ENCODE results near the gene CHTOP.

The CHTOP gene

DNA sequence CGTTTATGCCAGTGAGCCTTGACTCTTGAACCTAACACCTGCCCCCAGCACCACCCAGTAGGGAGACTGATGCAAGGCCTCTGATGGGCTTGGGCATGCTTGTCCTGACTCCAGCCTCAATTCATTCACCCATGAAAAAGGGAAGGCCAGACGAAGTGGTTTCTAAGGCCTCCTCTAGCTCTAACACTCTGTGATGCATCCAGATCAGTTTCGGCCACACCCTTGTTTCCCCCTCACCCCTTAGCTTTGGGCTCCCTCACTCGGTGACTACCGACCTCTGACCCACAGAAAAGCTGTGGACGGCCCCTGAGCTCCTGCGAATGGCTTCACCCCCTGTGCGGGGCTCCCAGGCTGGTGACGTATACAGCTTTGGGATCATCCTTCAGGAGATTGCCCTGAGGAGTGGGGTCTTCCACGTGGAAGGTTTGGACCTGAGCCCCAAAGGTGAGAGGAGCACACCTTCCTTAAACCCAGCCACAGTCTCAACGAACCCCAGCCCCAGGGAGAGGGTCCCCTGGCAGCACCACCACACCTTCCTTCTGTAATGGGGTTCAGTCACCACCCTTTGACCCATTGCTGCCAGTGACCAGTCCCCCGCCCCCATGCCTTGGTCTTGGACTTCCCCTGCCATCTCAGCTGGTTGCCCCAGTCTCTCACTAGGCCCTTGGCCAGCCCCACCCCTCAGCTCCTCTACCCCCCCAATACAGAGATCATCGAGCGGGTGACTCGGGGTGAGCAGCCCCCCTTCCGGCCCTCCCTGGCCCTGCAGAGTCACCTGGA is 53.7 kb downstream of the CHTOP start:
- no peaks in the 10 kb centered on the region for H3K79me2 ChIP-seq (ENCODE audit: insufficient read depth, low read length)
- no peak overlapping the region for H3K4me2 ChIP-seq (ENCODE audit: insufficient read depth, low read length)
- H3K27me3 ChIP-seq (ENCODE audit: insufficient read depth, low read length, poor library complexity), result peaks cover 16% of the 10 kb centered on the region
- no peaks in the 10 kb centered on the region for H3K36me3 ChIP-seq (ENCODE audit: insufficient read depth, low read length)
- H4K20me1 ChIP-seq (ENCODE audit: insufficient read depth, low read length), result no peaks in the 10 kb centered on the region
- no peak overlapping the region for H3K4me3 ChIP-seq (ENCODE audit: low read depth in 1 of 2, low read length in 2 of 2)
- DNase-seq, result no peak
- H2AFZ ChIP-seq (ENCODE audit: low read depth, low read length), result no peak overlapping the region
- peaks cover 9% of the 10 kb centered on the region; the same call in 1 of the 2 replicates for H3K4me1 ChIP-seq (ENCODE audit: insufficient read depth, low read length)
- H3K9ac ChIP-seq (ENCODE audit: low read depth, low read length), result no peak overlapping the region
- H3K9me3 ChIP-seq (ENCODE audit: insufficient read depth, low read length, severe bottlenecking), result no peaks in the 10 kb centered on the region
- ATAC-seq (ENCODE audit: insufficient read depth, low read depth), result no peak
- no peak overlapping the region for H3K27ac ChIP-seq (ENCODE audit: low read length)
- TF ChIP-seq EZH2 (IDR thresholded peaks at IDR 0.05; ENCODE audit: borderline replicate concordance, low read depth, low read length, severe bottlenecking), result no peak
- TF ChIP-seq CTCF (IDR thresholded peaks at IDR 0.05; ENCODE audit: borderline replicate concordance, extremely low read depth, low read length, poor library complexity, severe bottlenecking), result no peak

DNA sequence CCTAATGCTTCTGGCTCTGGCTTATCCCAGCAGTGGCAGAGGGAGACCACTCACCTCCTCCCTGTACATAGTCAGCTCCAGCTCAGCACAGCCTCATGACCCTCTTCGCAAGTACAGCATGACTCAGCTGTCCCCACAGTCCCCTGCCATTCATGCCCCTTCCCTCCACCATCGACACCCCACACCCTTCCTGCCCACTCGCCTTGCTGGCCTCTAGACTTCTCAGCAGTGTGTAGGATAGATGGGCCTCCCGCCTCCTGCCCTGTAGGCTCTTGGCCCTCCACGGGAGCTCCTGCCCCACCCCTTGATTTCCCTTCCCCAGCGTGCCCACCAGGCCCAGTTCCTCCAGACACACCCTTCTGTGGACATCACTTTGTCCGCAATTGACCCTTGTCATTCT is 54.4 kb downstream of the CHTOP start:
- Histone ChIP-seq H4K20me1 (ENCODE audit: insufficient read depth, low read length) (no peaks in the 10 kb centered on the region), H3K27me3 (ENCODE audit: insufficient read depth, low read length, poor library complexity) (peaks cover 11% of the 10 kb centered on the region), H2AFZ (ENCODE audit: low read depth, low read length) (no peak overlapping the region), H3K79me2 (ENCODE audit: insufficient read depth, low read length) (no peaks in the 10 kb centered on the region), H3K4me2 (ENCODE audit: insufficient read depth, low read length) (no peak overlapping the region), H3K36me3 (ENCODE audit: insufficient read depth, low read length) (no peaks in the 10 kb centered on the region), H3K4me3 (ENCODE audit: low read depth in 1 of 2, low read length in 2 of 2) (no peak overlapping the region), H3K9me3 (ENCODE audit: insufficient read depth, low read length, severe bottlenecking) (no peaks in the 10 kb centered on the region), H3K9ac (ENCODE audit: low read depth, low read length) (no peak overlapping the region), H3K4me1 (ENCODE audit: insufficient read depth, low read length) (peaks cover 9% of the 10 kb centered on the region; the same call in 1 of the 2 replicates), H3K27ac (ENCODE audit: low read length) (no peak overlapping the region)
- ATAC-seq (ENCODE audit: insufficient read depth, low read depth), result no peak
- TF ChIP-seq EZH2 (IDR thresholded peaks at IDR 0.05; ENCODE audit: borderline replicate concordance, low read depth, low read length, severe bottlenecking) (no peak), CTCF (IDR thresholded peaks at IDR 0.05; ENCODE audit: borderline replicate concordance, extremely low read depth, low read length, poor library complexity, severe bottlenecking) (no peak)
- no peak for DNase-seq

GRCh38 chr1:153688736-153689328 is 55.0 kb downstream of the CHTOP start:
- H3K4me3 ChIP-seq (ENCODE audit: low read depth in 1 of 2, low read length in 2 of 2), result no peak overlapping the region
- H3K27ac ChIP-seq (ENCODE audit: low read length), result no peak overlapping the region
- H2AFZ ChIP-seq (ENCODE audit: low read depth, low read length), result no peak overlapping the region
- no peak for TF ChIP-seq CTCF (IDR thresholded peaks at IDR 0.05; ENCODE audit: borderline replicate concordance, extremely low read depth, low read length, poor library complexity, severe bottlenecking)
- TF ChIP-seq EZH2 (IDR thresholded peaks at IDR 0.05; ENCODE audit: borderline replicate concordance, low read depth, low read length, severe bottlenecking), result no peak
- H4K20me1 ChIP-seq (ENCODE audit: insufficient read depth, low read length), result no peaks in the 10 kb centered on the region
- H3K79me2 ChIP-seq (ENCODE audit: insufficient read depth, low read length), result no peaks in the 10 kb centered on the region
- no peaks in the 10 kb centered on the region for H3K36me3 ChIP-seq (ENCODE audit: insufficient read depth, low read length)
- DNase-seq (no peak), ATAC-seq (ENCODE audit: insufficient read depth, low read depth) (no peak)
- peaks cover 7% of the 10 kb centered on the region for H3K27me3 ChIP-seq (ENCODE audit: insufficient read depth, low read length, poor library complexity)
- H3K9me3 ChIP-seq (ENCODE audit: insufficient read depth, low read length, severe bottlenecking), result no peaks in the 10 kb centered on the region
- H3K4me2 ChIP-seq (ENCODE audit: insufficient read depth, low read length), result no peak overlapping the region
- H3K4me1 ChIP-seq (ENCODE audit: insufficient read depth, low read length), result peaks cover 9% of the 10 kb centered on the region; the same call in 1 of the 2 replicates
- no peak overlapping the region for H3K9ac ChIP-seq (ENCODE audit: low read depth, low read length)

Data from DND-41 (cell line).